K562 (cell line): ENCODE measurements around the gene MSANTD1. TPM values are rescaled to one million over a fixed set of nuclear protein-coding genes. Genes with fewer than 3 reads are reported as not detected.

Source experiments
- ATAC-seq: fragments of 200-7000 bp; cut with Tn5 transposase; 3 replicates; pipeline ENCODE4 v1.9.1; 2020; ENCODE audit warnings: moderate library complexity
- BruUV-seq: library from RNA; stranded (reverse); fragments of 400-500 nt; replicated peaks from 2 replicates; lab custom pipeline; 2021; lab: Mats Ljungman, UMichigan
- CTCF ChIA-PET: fragments of 300-600 bp; formaldehyde crosslinking; extraction: SDS; loops from one replicate; lab custom pipeline; 2021; ENCODE audit warnings: low intra/inter-chr PET ratio; lab: Yijun Ruan, JAX
- POLR2A ChIA-PET: fragments of 300-600, 350-650 bp; sonication (Branson Sonifier 250); formaldehyde crosslinking; extraction: SDS; loops from one replicate; lab custom pipeline; 2021; ENCODE audit warnings: antibody characterized with exemption, inconsistent platforms; lab: Yijun Ruan, JAX
- DNase-seq, 4 experiments: peaks; one replicate each; pipeline versions ENCODE4 v3.0.0 to v3.0.0-alpha.2; 2011 to 2018; ENCODE audit warnings: low spot score in 3 of 4, mixed read lengths in 3 of 4; ENCODE audit errors: extremely low read depth in 1 of 4
- FAIRE-seq: peaks from 2 replicates; lab custom pipeline; 2011; peaks lifted over from hg19 to GRCh38; lab: Jason Lieb, UNC
- H2AFZ ChIP-seq: 2 replicates; pipeline ENCODE4 v1.6.0; 2011; ENCODE audit warnings: low read depth, low read length, control low read depth, inconsistent platforms
- H3K27ac ChIP-seq: fragments of 200-600 bp; 3 replicates; pipeline ENCODE4 v1.8.0; 2011; ENCODE audit warnings: low read depth, mild to moderate bottlenecking, control low read depth, inconsistent platforms, low read length, moderate library complexity, mixed read lengths; ENCODE audit errors: extremely low read depth
- H3K27me3 ChIP-seq, 2 experiments: fragments of 300-600 bp in 1 of 2; 2 replicates in 1 of 2; 3 replicates in 1 of 2; pipeline versions ENCODE4 v1.6.0 to v1.8.0; 2011; ENCODE audit warnings: inconsistent platforms in 2 of 2, low read length in 2 of 2, mild to moderate bottlenecking in 1 of 2, mixed read lengths in 1 of 2, moderate library complexity in 1 of 2; ENCODE audit not compliant: control insufficient read depth in 2 of 2, insufficient read depth in 2 of 2
- H3K36me3 ChIP-seq: fragments of 300-600 bp; 3 replicates; pipeline ENCODE4 v1.8.0; 2011; ENCODE audit warnings: mild to moderate bottlenecking, low read length, inconsistent platforms; ENCODE audit not compliant: control insufficient read depth, insufficient read depth
- H3K4me1 ChIP-seq, 2 experiments: fragments of 200-600 bp in 1 of 2; replicated peaks in 1 of 2; 2 replicates in 1 of 2; 3 replicates in 1 of 2; pipeline versions ENCODE4 v1.5.1 to v1.8.0; 2011; ENCODE audit warnings: inconsistent platforms in 2 of 2, low read length in 2 of 2, mild to moderate bottlenecking in 1 of 2, mixed read lengths in 1 of 2, moderate library complexity in 1 of 2; ENCODE audit not compliant: control insufficient read depth in 2 of 2, insufficient read depth in 2 of 2
- H3K4me2 ChIP-seq: 2 replicates; pipeline ENCODE4 v1.6.1; 2011; ENCODE audit warnings: low read length, control low read depth, inconsistent platforms, mixed read lengths; ENCODE audit not compliant: insufficient read depth
- H3K4me3 ChIP-seq: fragments of 200-600 bp; sonication (generic), shearing (Covaris generic); 2 replicates; pipeline ENCODE4 v1.5.1; 2016; ENCODE audit warnings: control low read depth, inconsistent platforms
- H3K79me2 ChIP-seq: fragments of 200-600 bp; 3 replicates; pipeline ENCODE4 v1.8.0; 2011; ENCODE audit warnings: low read length, inconsistent platforms; ENCODE audit not compliant: control insufficient read depth, insufficient read depth
- H3K9ac ChIP-seq, 2 experiments: 2 replicates each; pipeline versions ENCODE4 v1.6.0 to v1.6.1; 2011; ENCODE audit warnings: low read depth in 2 of 2, low read length in 2 of 2, control low read depth in 1 of 2, inconsistent platforms in 1 of 2, mild to moderate bottlenecking in 1 of 2, mixed read lengths in 1 of 2; ENCODE audit not compliant: insufficient read depth in 1 of 2
- H3K9me1 ChIP-seq: one replicate; pipeline ENCODE4 v1.6.0; 2011; ENCODE audit warnings: inconsistent platforms, mild to moderate bottlenecking, low read length, moderate library complexity; ENCODE audit not compliant: control insufficient read depth, insufficient read depth
- H3K9me3 ChIP-seq: replicated peaks from 2 replicates; pipeline ENCODE4 v1.5.1; 2011; ENCODE audit warnings: low read depth, low read length, inconsistent platforms; ENCODE audit not compliant: control insufficient read depth, insufficient read depth
- H4K20me1 ChIP-seq: replicated peaks from 2 replicates; pipeline ENCODE4 v1.6.1; 2011; ENCODE audit warnings: low read length, inconsistent platforms, mixed read lengths; ENCODE audit not compliant: control insufficient read depth, insufficient read depth
- RBM22 ChIP-seq: fragments of 200-400 bp; formaldehyde crosslinking; IDR thresholded peaks from 2 replicates; pipeline ENCODE4 v1.6.1; 2018; ENCODE audit warnings: low read length, low read depth; ENCODE audit not compliant: poor library complexity, severe bottlenecking
- SETDB1 ChIP-seq: IDR thresholded peaks from one replicate; pipeline ENCODE4 v1.6.1; 2012; ENCODE audit warnings: low read length, control low read depth, inconsistent platforms
- ZNF395 ChIP-seq: fragments of 200-800 bp; sonication (Bioruptor generic); IDR thresholded peaks from 2 replicates; pipeline ENCODE4 v1.6.1; 2017; ENCODE audit warnings: missing genetic modification characterization, missing compliant biosample characterization
- WGBS: fragments of 100-300 bp; shearing (Covaris generic); methylation state at CpG from one replicate; pipeline ENCODE4 v1.1.6; 2016; ENCODE audit warnings: low coverage, mixed read lengths; ENCODE audit not compliant: insufficient coverage; ENCODE audit errors: missing lambda C conversion rate; 5-methylcytosine and 5-hydroxymethylcytosine counted together
- in situ Hi-C: fragments of 300-500 bp; cut with MboI; formaldehyde crosslinking; loops from 4 replicates; pipeline ENCODE4 v1.15.0; 2018; ENCODE audit warnings: inconsistent platforms, mixed read lengths
- intact Hi-C: fragments of 100-400 bp; cut with micrococcal nuclease; formaldehyde crosslinking; loops from 2 replicates; pipeline ENCODE4 v1.14.2; 2022
- polyA plus RNA-seq, 8 experiments: library from polyadenylated mRNA; depleted of rRNA in 4 of 8; stranded (reverse) in 5 of 8; unstranded in 3 of 8; fragments of >200 nt; fragmentation: Nextera tagmentation in 2 of 8; fragmentation: Illumina TruSeq in 1 of 8; extraction: Ambion mirVana in 2 of 8; extraction: Trizol in 1 of 8; gene quantifications; 2 replicates each; pipeline versions ENCODE4 v1.2.1 to v1.2.3, GENCODE V29; 2011 to 2014; ENCODE audit warnings: inconsistent platforms in 1 of 8, missing spikeins in 1 of 8
- total RNA-seq, 7 experiments: library from RNA; depleted of rRNA in 6 of 7; stranded (reverse); fragments of >200 nt in 6 of 7; fragmentation: Illumina TruSeq in 2 of 7; extraction: Trizol in 2 of 7; gene quantifications; 2 replicates each; pipeline versions ENCODE4 v1.2.1 to v1.2.3, GENCODE V29; 2011 to 2021; ENCODE audit warnings: low replicate concordance in 1 of 7

Gene MSANTD1
- total and polyA plus RNA-seq, 9 of the 15 experiments (the other 6 are each of a cell fraction or from before 2014, with no cell fraction given) = 0.04 to 0.09 (median 0.07) TPM; not detected in 6

GRCh38 chr4:3232871-3233271, 16.1 kb upstream of the MSANTD1 start:
- H3K36me3 ChIP-seq = peaks cover 58% of the 10 kb centered on the region
- ATAC-seq (no peak), DNase-seq (no peak), FAIRE-seq (no peak)
- H3K9me3 ChIP-seq = no peaks in the 10 kb centered on the region
- WGBS = 89% methylated on average over 7 of the region's 15 CpGs
- ChIA-PET POLR2A (interaction anchor here (0.6 to 1.4 kb wide), 4 partner anchors 8 to 1496 kb away, joined by 3 read pairs; no protein-coding TSS in a partner anchor), CTCF (no interaction called here)
- no peak overlapping the region for H2AFZ ChIP-seq
- intact Hi-C loops = no loop called here
- no peak overlapping the region for H3K4me3 ChIP-seq
- no peaks in the 10 kb centered on the region for H3K27me3 ChIP-seq
- peaks cover 5% of the 10 kb centered on the region for H3K9me1 ChIP-seq
- H3K9ac ChIP-seq = no peak overlapping the region
- H3K4me2 ChIP-seq = no peak overlapping the region
- no peak overlapping the region for H3K27ac ChIP-seq
- no TSS peak for BruUV-seq
- no peaks in the 10 kb centered on the region; the same call in 1 of the 2 replicates for H4K20me1 ChIP-seq
- in situ Hi-C loops = no loop called here
- TF ChIP-seq ZNF395 (CRISPR knock-in tag) = no peak
- TF ChIP-seq SETDB1 = no peak
- TF ChIP-seq RBM22 = peak; percentile 29
- peaks cover 0 to 11% of the 10 kb centered on the region in 2 experiments; a peak in 3 of 5 replicates for H3K4me1 ChIP-seq
- no peaks in the 10 kb centered on the region for H3K79me2 ChIP-seq
